ENCODE results near the gene MGST3.

Gene MGST3

GRCh38 chr1:165623624-165624023 is 7.4 kb upstream of the MGST3 start:
- TF ChIP-seq EZH2phosphoT487 (IDR thresholded peaks at IDR 0.05; ENCODE audit: borderline replicate concordance) (no peak), CTCF (conservative IDR thresholded peaks at IDR 0.05; ENCODE audit: low read length) (no peak)
- Histone ChIP-seq H3K4me2 (ENCODE audit: low read depth, low read length, poor library complexity, severe bottlenecking) (no peak overlapping the region), H3K27me3 (ENCODE audit: insufficient read depth, low read length, poor library complexity, severe bottlenecking) (peaks cover 3% of the 10 kb centered on the region), H3F3A (ENCODE audit: low read depth) (no peaks in the 10 kb centered on the region), H3K4me1 (ENCODE audit: insufficient read depth, low read length, poor library complexity, severe bottlenecking) (no peaks in the 10 kb centered on the region), H2AFZ (ENCODE audit: low read length) (no peak overlapping the region), H3K36me3 (ENCODE audit: insufficient read depth, low read length) (no peaks in the 10 kb centered on the region), H3K9me2 (replicated peaks; ENCODE audit: low read depth, low read length) (no peaks in the 10 kb centered on the region), H4K20me1 (ENCODE audit: insufficient read depth, low read length, poor library complexity, severe bottlenecking) (no peaks in the 10 kb centered on the region), H3K9ac (ENCODE audit: low read depth, low read length, poor library complexity, severe bottlenecking) (no peak overlapping the region), H3K9me3 (ENCODE audit: insufficient read depth, low read depth, low read length) (no peaks in the 10 kb centered on the region), H3K4me3 (ENCODE audit: low read length, poor library complexity, severe bottlenecking) (no peak overlapping the region), H3K79me2 (ENCODE audit: insufficient read depth, low read length) (no peaks in the 10 kb centered on the region)

- H3K4me3 ChIP-seq (ENCODE audit: low read length, poor library complexity, severe bottlenecking) = no peak overlapping the region
- no peaks in the 10 kb centered on the region for H3K9me3 ChIP-seq (ENCODE audit: insufficient read depth, low read depth, low read length)
- H4K20me1 ChIP-seq (ENCODE audit: insufficient read depth, low read length, poor library complexity, severe bottlenecking) = no peaks in the 10 kb centered on the region
- H3F3A ChIP-seq (ENCODE audit: low read depth) = no peaks in the 10 kb centered on the region
- no peaks in the 10 kb centered on the region for H3K9me2 ChIP-seq (replicated peaks; ENCODE audit: low read depth, low read length)
- no peaks in the 10 kb centered on the region for H3K36me3 ChIP-seq (ENCODE audit: insufficient read depth, low read length)
- TF ChIP-seq CTCF (conservative IDR thresholded peaks at IDR 0.05; ENCODE audit: low read length) (no peak), EZH2phosphoT487 (IDR thresholded peaks at IDR 0.05; ENCODE audit: borderline replicate concordance) (no peak)
- no peak overlapping the region for H3K9ac ChIP-seq (ENCODE audit: low read depth, low read length, poor library complexity, severe bottlenecking)
- H3K79me2 ChIP-seq (ENCODE audit: insufficient read depth, low read length) = no peaks in the 10 kb centered on the region
- peaks cover 5% of the 10 kb centered on the region for H3K4me1 ChIP-seq (ENCODE audit: insufficient read depth, low read length, poor library complexity, severe bottlenecking)
- no peak overlapping the region for H3K4me2 ChIP-seq (ENCODE audit: low read depth, low read length, poor library complexity, severe bottlenecking)
- H2AFZ ChIP-seq (ENCODE audit: low read length) = no peak overlapping the region
- H3K27me3 ChIP-seq (ENCODE audit: insufficient read depth, low read length, poor library complexity, severe bottlenecking) = peaks cover 3% of the 10 kb centered on the region
Measured at GRCh38 chr1:165624441-165624840, 6.6 kb upstream of the MGST3 start.

DNA sequence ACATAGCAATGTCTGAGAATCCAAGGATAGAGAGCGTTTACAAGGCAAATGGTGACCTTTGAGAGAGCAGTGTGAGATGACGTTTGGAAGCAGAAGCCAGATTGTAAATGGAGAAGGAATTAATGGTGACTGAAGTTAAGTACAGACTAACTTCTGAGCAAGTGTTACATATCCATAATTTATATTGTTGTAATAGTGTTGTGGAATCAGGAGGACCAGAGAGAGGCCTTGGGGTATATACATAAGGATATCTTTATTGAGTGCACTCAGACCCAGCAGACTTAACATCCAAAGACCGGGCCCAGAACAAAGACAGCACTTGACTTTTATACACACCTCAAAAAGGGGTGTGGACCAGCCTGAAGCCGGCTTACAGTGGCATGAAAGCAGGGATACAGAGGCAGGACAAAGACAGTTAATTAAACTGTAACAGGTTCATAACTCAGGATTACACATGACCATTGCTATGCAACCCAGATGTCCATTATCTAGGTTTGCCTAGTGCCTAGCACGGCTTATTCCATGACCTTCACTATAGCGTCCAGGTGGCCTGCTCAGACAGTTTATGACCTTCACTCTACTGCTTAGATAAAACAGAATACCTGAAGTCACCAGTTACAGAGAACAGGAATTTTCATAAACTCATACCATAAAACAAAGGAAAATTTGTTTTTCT is 2.7 kb upstream of the MGST3 start:
- Histone ChIP-seq H2AFZ (ENCODE audit: low read length) (no peak overlapping the region), H3K9me2 (replicated peaks; ENCODE audit: low read depth, low read length) (no peaks in the 10 kb centered on the region), H3K4me1 (ENCODE audit: insufficient read depth, low read length, poor library complexity, severe bottlenecking) (peaks cover 27% of the 10 kb centered on the region), H3F3A (ENCODE audit: low read depth) (no peaks in the 10 kb centered on the region), H3K27me3 (ENCODE audit: insufficient read depth, low read length, poor library complexity, severe bottlenecking) (peaks cover 3% of the 10 kb centered on the region), H3K4me2 (ENCODE audit: low read depth, low read length, poor library complexity, severe bottlenecking) (no peak overlapping the region), H3K79me2 (ENCODE audit: insufficient read depth, low read length) (peaks cover 16% of the 10 kb centered on the region; the same call in 1 of the 2 replicates), H3K9me3 (ENCODE audit: insufficient read depth, low read depth, low read length) (no peaks in the 10 kb centered on the region), H3K36me3 (ENCODE audit: insufficient read depth, low read length) (no peaks in the 10 kb centered on the region), H4K20me1 (ENCODE audit: insufficient read depth, low read length, poor library complexity, severe bottlenecking) (no peaks in the 10 kb centered on the region), H3K4me3 (ENCODE audit: low read length, poor library complexity, severe bottlenecking) (no peak overlapping the region), H3K9ac (ENCODE audit: low read depth, low read length, poor library complexity, severe bottlenecking) (no peak overlapping the region)
- TF ChIP-seq CTCF (conservative IDR thresholded peaks at IDR 0.05; ENCODE audit: low read length) (no peak), EZH2phosphoT487 (IDR thresholded peaks at IDR 0.05; ENCODE audit: borderline replicate concordance) (no peak)
